HG02943 (cell line): ENCODE results near the gene MRPS18B.
A peak's percentile ranks its signal among the peaks of the same experiment; 100 is the strongest.

ENCODE experiments used
- ATAC-seq: cut with Tn5 transposase; IDR thresholded peaks from one replicate; pipeline ENCODE4 v1.9.1; 2021; ENCODE audit warnings: mild to moderate bottlenecking, low read depth, moderate library complexity; ENCODE audit not compliant: unreplicated experiment

Gene MRPS18B

DNA sequence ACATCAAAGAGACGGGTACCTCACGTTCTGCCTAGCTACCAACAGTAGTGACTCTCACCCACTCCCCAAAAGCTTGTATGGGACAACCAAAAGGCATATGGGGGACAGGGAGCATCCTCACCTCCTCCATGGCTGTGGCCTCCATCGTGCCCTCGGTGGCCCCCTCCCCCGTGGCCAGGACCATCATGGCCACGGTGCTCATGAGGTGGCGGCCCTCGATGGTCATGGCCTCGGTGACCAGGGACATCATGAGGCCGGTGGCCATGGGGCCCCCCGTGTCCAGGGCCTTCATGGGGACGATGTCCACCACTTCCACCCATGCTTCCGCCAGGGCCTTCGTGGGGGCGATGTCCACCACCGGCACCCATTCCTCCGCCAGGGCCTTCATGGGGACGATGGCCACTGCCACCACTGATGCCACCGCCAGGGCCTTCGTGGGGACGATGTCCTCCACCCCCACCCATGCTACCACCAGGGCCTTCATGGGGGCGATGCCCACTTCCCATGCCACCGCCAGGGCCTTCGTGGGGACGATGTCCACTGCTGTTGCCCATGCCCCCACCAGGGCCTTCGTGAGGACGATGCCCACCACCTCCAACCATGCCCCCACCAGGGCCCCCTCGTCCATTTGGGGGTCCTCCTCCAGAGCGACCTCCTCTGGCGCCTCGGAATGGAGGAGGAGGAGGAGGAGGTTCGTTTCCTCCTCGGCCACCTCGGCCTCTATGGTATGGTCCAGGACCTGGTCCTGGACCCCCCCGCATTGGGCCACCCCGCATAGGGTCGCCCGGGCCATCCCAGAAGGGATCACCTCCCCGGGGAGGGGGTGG lies 15.6 kb upstream of the MRPS18B start:
- ATAC-seq, result no peak

DNA sequence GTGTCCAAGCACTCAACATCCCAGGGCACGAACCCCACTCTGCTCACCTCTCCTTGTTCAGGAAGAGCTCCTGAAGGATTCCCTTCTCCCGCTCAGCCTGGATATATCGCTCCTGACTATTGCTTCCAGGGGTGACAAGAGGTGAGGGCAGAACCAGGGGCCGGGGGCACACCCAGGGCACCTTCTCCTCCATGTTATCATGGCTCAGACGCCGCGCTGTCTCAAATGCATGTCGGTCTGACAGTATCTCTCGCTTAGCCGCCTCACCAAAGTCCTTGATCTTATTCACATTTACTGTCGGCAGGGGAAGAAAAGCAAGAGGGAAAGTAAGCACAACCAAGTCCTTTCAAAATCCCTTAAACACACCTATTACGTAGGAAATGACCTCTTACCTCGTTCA lies 13.7 kb upstream of the MRPS18B start:
- ATAC-seq, result no peak

DNA sequence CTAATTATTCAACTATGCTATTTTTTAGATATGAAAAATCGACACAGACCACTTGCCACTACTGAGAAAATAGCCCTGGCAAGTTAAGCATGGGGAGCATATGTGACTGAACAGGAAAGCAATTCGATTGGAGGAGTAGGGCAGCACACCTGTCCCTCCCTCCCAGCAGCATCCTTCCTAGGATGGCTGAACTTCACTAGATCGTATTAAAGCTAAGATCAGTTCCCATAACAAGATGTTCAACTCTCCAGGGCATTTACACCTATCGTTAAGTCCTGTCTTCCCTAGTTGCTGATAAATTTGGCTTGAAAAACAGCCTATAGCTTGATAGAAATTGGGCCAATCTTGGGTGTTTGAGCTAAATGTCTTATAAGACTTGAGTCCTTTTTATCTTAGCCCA lies 7.6 kb upstream of the MRPS18B start:
- no peak for ATAC-seq

DNA sequence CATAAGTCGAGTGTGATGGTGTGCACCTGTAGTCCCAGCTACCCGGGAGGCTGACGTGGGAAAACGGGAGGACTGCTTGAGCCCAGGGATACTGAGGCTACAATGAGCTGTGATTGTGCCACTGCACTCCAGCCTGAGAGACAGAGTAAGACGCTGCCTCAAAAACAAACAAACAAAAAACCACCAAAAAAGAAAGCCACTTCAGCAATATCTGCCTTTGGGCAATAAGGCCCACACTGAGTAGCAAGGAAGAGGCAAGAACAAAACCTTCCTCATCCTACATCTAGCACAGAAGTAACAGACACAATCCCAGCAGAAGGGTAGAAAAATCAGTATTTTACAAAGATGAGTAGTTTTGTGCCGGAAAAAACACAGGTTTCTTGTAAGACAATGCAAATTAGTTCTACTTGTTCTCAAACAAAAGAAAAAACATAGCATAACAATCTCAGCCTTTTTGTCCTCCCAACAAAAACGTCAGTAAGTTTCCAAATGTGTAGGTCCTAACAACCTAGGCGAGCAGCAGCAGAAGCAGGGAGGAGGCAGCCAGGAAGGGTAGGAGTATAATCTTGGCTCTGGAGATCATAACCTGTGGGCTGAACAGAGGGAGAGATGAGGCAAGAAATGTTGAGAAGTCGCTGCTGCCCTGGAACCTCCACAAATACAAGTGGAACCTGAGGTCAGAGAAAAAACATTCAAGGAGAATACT lies 6.3 kb upstream of the MRPS18B start:
- ATAC-seq, result no peak

DNA sequence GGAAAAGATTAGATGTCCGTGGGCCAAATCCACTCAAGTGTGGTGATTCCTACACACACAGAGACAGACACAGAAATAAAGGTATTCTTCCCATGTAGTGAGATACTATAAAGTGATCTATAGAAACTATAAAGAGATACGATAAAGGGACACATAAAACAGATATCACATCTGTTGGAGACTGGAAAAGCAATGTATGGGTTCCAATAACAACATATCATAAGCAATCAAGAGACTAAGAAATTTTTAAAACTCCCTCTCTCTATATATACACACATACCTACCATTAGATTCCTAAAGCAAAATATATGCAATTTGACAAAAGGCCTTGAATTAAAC lies 5.8 kb upstream of the MRPS18B start:
- no peak for ATAC-seq

DNA sequence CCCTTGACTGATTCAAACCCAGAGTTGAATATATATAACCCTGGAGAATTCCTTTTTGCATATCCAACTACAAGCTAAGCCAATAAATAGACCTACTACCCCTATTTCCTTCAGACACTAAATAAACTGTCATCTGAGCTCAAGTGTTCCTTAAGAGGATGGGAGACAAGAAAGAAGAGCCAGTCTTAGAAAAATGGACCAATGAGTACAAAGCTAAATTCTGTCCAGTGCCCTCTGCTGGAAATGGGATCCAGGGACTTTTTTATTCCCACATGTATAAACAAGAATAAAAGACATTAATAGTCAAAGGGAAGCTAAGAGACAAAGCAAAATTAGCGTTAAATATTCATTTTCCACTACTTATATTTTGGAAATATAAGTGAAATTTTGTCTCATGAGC lies 5.4 kb upstream of the MRPS18B start:
- no peak for ATAC-seq

DNA sequence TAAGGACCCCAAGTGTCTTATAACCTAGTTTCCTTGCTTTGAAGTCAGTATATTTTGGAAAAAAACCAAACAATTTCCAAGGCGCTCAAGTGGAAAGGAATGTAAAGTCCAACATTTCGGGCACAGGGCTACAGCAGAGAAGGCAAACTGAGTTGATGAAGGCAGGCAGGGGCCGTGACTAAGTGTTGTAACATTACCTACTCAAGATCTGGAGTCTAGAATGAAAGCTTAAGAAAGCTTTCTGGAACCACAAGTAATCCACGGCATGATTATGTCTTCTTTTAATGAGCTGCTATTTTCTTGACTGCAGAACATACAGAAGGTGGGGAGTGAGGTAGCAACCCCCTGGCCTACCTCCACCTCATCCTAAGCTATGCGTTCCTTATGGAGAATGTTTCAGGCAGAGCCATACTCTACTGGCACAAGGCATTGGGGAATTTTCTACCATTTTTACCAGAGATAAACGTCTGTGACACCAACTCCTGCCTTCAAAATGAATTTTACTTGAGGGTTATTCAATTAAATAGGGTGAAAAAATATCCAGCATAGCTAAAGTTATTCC lies 4.9 kb upstream of the MRPS18B start:
- ATAC-seq, result no peak

DNA sequence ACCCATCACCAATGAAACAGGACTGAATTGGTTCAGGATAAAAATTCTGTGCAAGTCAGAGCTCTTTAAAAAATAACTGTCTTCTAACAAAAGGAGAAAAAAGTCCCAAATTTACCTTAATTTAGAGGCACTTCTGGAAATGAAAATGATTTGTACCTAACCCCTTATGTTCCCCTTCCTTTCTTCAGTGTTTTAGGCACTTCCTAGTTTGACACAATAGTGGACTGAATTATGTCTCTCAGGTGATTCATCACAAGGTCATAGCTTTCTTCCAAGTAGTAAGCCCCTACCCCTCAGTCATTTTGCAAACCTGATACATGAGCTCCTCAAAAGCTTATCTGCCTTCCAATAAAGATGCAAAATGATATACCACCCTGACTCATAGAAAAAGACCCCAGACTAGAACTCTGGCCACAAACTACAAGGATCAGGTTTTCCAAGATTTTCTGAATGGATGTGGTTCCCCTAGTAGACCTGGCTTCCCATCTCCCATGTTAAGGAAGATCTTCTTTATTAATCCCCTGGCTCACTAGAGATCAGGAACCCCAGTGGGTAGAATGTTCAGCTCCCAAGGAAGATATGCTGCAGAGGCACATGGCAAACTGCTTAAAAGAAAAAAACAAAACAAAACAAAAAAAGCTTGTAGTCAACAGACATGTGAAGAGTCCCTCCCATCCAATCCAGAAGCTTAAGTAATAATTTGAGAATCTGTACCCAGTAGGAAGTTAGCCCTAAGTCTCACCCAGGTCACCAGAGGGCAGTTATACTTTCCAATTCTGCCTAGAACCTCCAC lies 4.2 kb upstream of the MRPS18B start:
- no peak for ATAC-seq

DNA sequence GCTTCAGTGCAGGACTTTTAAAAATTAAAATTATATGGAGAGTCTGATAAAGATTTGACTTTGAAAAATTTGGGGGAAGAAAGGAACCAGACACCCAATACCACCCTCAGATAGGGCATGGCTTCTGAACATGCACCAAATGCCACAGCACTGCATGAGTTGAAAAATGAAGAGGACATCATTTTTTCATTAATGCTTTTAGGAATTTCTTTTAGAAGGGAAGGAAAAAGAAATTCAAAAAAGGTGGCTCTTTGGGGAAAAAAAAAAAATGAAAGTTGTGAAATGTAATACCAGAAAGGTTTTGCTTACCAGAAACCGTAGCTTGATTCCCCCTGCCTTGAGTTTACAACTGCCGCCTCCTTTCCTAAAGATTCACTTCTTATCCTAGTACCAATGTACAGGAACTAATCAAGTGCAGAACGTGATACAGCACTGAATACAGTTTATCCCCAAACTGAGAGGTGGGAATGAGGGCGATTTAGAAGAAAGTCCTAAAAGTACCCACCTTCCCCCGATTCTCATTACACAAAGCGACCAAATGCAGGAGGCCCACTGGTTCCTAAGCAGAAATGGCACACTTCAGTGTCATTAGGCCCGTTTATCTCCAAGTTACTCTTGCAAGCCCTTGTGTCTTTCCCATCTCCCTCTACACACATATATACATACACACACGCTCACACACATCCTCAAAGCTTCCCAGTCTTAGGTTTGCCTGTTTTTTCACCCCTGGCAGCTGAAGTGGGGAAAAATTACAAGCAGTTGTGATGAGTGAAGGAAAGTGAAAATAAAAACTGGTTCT lies 3.4 kb upstream of the MRPS18B start:
- no peak for ATAC-seq

DNA sequence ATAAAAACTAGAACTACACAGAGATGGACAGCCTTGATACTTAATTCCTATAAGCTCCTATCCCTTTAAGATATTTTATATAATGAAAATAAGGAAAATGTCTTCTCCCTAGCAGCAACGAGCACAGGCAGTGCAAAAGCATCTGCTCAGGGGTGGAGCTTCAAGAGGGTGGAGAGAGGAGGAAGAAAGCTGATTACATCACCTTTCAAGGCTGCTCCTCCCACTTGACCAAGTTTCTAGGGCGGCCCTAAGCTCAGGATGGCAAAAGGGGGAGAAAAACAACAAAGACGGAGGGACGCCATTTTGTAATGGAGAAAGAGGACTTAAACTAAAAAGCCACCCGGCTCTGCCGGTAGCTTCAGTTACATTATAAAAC lies 2.8 kb upstream of the MRPS18B start:
- ATAC-seq, result no peak

DNA sequence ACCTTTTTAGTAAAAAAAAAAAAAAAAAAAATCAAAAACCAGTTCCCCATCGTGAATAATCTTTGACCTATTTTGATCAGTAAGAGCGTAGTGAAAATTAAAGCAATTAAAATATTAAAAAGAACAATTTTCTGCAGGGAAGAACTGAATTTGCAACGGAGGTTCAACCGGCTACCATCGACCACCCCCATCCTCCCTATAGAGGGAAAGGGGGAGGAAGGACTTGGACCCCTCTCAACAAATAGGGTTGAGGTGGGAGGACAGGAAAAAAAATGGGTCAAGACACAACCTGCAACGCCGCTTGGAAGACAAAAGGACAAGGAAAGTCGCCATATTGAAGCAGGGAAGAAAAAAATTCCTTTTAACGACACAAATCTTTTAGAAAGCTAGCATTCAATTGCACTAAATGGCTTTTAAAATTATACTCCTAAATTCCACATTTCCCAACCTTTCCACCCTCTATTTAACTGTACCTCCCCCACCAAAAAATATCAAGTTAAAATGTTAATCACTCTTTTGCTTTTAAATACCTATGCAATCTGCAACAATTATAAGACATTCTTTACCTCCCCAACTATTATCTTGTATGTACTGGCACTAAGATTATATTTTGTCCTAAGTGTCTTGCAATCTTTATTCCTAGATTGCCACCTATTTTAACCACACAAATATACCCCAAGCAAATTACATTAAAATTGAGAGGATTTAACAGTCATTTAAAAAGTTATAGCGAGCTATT lies 2.3 kb upstream of the MRPS18B start:
- no peak for ATAC-seq

DNA sequence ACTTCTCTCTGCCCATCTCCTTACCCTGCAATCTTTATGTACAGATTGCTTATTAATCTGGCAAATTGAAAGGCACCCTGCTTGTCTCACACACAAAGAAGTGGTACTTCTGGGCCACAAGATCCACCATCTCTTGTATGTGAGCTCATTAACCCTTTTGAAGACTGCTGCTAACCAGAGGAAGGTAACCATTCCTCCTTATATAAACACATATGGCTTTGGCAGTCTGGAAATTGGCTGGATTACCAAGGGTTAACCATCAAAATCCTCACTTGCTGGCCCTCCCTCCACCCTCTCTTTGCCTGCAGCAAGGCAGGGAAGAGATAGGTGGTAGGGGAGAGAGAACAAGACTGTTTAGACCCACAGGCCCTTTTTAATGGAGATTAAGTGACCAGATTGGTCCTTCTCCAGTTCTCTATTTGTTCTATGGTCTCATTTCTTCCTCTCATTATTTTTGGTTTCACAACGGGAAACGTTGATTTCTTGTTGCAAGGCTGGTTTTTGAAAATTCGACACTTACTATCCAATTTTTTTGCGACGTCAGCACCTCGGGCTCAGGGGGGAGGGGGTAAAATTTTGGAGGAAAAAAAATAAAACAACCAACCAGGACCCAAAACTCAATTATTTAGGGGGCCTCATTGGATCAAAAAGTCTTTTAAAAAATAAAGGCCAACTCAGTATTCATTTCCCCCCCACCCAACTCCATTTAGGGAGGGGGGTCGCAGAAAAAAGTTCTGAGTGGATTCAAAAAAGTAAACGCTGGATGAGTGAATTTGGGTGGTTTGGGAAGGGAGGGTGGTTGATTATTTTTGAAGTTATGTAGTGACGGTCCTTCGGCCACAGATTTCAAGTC lies 1.5 kb upstream of the MRPS18B start:
- ATAC-seq, result no peak

DNA sequence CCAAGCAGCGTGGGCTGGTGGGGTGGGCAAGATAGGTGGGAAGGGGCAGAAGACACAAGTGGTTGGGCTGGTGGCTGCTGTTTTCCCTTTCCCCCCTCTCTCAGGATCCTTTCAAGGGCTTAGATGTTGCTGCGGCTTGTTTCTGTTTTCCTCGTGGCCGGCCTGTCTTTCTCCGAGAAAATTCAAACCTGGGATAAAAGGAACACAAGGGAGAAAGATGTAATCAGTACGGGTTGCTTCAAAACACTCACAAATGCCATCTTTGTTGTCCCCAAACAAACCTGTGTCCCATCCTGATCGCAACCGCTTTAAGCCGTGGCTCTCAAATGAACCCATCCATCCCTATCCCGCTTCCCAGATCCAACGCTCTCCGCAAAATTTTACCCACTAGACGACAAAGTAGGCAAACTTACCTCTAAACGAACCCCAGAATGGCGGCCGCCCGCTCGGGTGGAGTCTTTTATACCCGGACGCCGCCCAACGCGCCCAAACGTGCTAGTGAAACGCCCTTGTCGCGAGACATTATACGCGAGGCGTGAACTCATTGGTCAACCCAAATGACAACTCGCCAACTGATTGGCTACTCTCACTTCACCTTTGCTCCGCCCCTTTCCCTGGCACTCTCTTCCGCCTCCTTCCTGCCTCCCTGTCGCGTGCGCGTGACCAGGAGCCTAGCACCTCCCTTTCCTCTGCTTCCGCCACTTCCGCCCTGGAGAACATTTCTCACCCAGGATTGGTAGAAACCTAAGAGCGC lies 652 bp upstream of the MRPS18B start, which contains the start of gene PPP1R10:
PPP1R10 (minus strand) TSS at position 433 of the 754 bp plus-strand sequence. CDS start 7,299 bp downstream, outside the sequence.
- peak; percentile 83 for ATAC-seq

DNA sequence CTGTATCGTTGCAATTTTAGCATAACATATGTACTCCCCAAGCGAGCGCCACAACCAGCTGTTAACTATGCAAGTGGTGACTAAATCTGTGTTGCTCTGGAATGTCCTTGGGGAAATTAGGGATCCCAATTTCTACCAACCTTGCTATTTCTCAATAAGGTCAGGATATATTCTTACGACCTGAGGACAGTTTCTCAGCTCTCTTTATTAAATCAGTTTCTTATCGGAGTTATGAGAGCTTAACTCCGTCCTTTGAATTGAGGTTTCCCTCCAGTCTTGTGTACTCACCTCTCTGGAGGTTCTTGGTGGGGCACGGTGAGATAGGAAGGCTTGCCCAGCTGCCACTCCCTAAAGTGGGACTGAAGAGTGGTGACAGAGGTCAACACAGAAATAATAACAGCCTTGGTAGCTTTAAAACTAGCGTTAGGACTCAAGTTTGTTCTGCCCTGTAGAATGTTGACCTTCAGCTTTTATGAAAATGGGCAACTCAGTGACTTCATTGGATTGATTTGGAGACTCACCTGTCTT lies 694 bp downstream of the MRPS18B start:
- ATAC-seq, result no peak

DNA sequence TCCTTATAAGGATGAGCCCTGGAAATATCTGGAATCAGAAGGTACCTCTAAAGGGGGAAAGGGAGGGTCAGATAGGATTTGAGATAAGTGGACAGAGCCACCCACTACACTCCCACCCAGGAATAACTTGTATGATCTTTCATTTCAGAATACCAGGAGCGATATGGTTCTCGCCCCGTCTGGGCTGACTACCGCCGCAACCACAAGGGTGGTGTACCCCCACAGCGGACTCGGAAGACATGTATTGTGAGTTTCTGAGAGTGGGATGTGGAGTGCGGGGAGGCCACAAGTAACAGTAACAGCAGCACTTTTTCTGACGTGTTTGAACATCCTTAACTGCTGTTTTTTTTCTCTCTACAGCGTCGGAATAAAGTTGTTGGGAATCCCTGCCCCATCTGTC lies 1.9 kb downstream of the MRPS18B start:
- no peak for ATAC-seq

DNA sequence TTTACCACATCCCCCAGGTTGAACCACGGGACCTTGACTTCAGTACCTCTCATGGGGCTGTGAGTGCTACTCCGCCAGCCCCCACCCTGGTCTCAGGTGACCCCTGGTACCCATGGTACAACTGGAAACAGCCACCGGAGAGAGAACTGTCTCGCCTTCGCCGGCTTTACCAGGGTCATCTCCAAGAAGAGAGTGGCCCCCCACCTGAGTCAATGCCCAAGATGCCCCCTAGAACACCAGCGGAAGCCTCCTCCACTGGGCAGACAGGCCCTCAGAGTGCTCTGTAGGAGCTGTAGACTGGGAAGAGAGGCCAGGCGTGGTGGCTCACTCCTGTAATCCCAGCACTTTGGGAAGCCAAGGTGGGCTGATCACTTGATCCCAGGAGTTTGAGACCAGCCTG lies 7.9 kb downstream of the MRPS18B start:
- ATAC-seq, result no peak

DNA sequence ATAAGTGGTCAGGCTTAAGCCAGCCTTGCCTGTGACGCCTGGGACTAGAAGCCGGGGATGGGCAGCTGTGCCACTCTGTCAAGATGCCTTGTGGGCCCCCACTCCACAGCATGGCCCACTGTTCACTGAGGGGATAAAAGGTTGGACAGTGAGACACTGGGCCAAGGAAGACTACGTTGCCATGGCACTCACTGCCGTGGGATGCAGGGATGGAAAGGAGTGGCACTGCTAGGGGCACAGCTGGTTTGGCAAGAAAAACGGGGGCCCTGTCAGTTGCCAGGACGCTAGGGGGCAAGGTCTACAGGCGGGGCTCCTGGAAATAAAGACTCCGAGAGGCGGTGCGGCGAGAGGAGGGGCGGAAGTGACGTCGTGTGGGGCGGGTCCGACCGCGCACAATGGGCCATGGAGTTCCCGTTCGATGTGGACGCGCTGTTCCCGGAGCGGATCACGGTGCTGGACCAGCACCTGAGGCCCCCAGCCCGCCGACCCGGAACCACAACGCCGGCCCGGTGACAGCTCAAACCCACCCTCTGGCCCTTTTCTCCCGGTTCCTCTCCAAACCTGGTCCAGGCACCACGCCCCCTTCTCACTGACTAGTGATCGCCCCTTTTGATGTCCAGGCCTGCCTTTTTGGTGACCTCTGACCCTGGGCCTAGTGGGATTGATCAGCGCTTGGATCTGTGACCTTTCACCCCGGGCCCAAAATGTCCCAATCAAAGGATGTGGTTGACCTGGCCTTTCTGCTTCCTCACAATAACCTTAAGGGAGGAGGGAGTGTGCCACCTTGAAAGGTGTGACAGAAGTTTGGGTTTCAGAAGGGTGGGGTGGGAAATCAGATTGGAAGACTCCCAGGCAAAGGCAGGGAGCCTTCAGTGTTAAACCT lies 9.1 kb downstream of the MRPS18B start, which contains the start of gene ATAT1:
ATAT1 (plus strand) TSS at position 391 of the 883 bp plus-strand sequence.
- peak; percentile 81 for ATAC-seq
